Breast epithelium (tissue), 4 donors: Measurements from ENCODE around the gene SQOR. TPM values are rescaled to one million over a fixed set of nuclear protein-coding genes. Genes with fewer than 3 reads are reported as not detected.

ENCODE experiments used
- DNase-seq, 2 donors: peaks; one replicate each; pipeline ENCODE4 v3.0.0-alpha.2; 2019; ENCODE audit warnings: low spot score in 2 of 2
- H3K27ac ChIP-seq, 2 donors: fragments of 200-600 bp; sonication (generic) in 1 of 2; one replicate each; pipeline ENCODE4 v1.5.1; 2016 to 2019; ENCODE audit warnings: mild to moderate bottlenecking in 1 of 2
- H3K27me3 ChIP-seq, 2 donors: fragments of 200-600 bp; sonication (generic) in 1 of 2; one replicate each; pipeline versions ENCODE4 v1.5.1 to v1.6.0; 2017 to 2019; ENCODE audit warnings: control low read depth in 1 of 2, mild to moderate bottlenecking in 1 of 2
- H3K36me3 ChIP-seq: fragments of 200-600 bp; one replicate; pipeline ENCODE4 v1.5.1; 2019
- H3K4me1 ChIP-seq, 2 donors: fragments of 200-600 bp; sonication (generic); one replicate each; pipeline ENCODE4 v1.5.1; 2016 to 2019; ENCODE audit warnings: control low read depth in 1 of 2
- H3K4me3 ChIP-seq, 3 donors: fragments of 200-600 bp; sonication (generic); 1 replicate in 2 of 3; 2 replicates in 1 of 3; pipeline ENCODE4 v1.5.1; 2016 to 2019; ENCODE audit warnings: mild to moderate bottlenecking in 3 of 3, moderate library complexity in 2 of 3
- H3K9me3 ChIP-seq, 2 donors: fragments of 200-600 bp; sonication (generic) in 1 of 2; one replicate each; pipeline ENCODE4 v1.5.1; 2016 to 2019; ENCODE audit warnings: control low read depth in 1 of 2
- CTCF ChIP-seq, 3 donors: fragments of 450-650 bp; IDR thresholded peaks; one replicate each; pipeline ENCODE4 v1.5.1; 2016 to 2017; ENCODE audit warnings: antibody characterized with exemption in 3 of 3, mild to moderate bottlenecking in 3 of 3, moderate library complexity in 3 of 3
- POLR2A ChIP-seq: fragments of 450-650 bp; IDR thresholded peaks from one replicate; pipeline ENCODE4 v1.6.1; 2016; ENCODE audit warnings: antibody characterized with exemption, mild to moderate bottlenecking, moderate library complexity
- POLR2AphosphoS5 ChIP-seq, 3 donors: sonication (generic); formaldehyde crosslinking; IDR thresholded peaks; one replicate each; pipeline ENCODE4 v1.6.1; 2017; ENCODE audit warnings: antibody characterized with exemption in 3 of 3
- intact Hi-C: fragments of 100-400 bp; cut with DNase I; formaldehyde crosslinking; loops from one replicate; pipeline ENCODE4 v1.15.1; 2023; ENCODE audit warnings: low total_unique reads
- total RNA-seq, 3 donors: library from RNA; depleted of rRNA; stranded (reverse); fragments of >200 nt; gene quantifications; one replicate each; pipeline ENCODE4 v1.1.0, GENCODE V29; 2016

Gene SQOR
- total RNA-seq, 3 donors from 2014 or later = 60.3 to 91.1 (median 71.2) TPM

DNA sequence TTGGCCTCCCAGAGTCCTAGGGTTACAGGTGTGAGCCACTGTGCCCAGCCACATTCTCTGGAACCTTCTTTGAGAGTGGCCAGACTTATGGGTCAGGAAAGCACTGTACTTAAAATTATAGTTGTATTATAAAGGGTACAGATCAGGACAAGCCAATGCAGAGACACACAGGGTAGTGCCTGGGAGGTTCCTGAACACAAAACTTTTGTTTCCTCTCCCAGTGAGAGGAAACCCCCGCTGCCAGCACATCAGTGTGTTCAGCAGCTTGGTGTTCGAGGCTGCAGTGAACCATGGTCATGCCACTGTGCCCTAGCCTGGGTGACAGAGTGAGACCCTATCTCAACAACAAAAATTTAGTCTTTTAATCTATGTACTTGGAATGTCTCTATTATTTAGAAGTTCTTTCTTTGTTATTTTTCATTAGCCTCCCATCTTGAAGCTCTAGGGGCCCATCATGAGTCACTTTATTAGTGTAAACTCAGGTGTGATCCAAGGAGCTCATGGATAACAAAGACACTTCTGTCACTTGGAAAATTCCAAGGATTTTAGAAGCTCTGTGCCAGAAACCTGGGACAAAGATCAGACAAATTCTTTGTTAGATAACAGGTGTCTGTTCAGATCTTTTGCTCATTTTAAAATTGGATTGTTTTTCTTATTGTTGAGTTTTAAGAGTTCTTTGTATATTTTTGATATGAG is 39.8 kb upstream of the SQOR start:
- Histone ChIP-seq H3K36me3 (no peaks in the 10 kb centered on the region), H3K4me3 (no peak overlapping the region), H3K27ac (peak overlapping the region; percentile 15 to 50), H3K9me3 (no peaks in the 10 kb centered on the region), H3K4me1 (no peaks in the 10 kb centered on the region), H3K27me3 (no peaks in the 10 kb centered on the region)
- intact Hi-C loops = no loop called here
- DNase-seq = no peak
- TF ChIP-seq CTCF (IDR thresholded peaks at IDR 0.05) (no peak), POLR2AphosphoS5 (IDR thresholded peaks at IDR 0.05) (no peak)

DNA sequence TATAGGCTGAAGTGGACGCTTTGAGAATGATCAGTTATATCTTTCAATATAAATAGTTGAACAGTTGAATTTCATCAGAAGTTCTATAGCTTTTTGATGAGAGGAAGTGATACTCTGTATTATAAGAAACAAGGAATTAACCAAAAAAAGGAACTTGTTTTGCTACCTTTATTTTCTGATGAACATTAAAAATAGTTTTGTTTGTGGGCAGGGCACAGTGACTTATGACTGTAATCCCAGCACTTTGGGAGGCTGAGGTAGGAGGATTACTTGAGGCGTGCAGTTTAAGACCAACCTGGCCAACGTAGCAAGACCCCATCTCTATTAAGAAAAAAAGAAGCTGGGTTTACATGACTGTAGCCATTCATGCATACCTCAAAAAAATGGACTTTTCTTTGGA is 30.9 kb upstream of the SQOR start:
- Histone ChIP-seq H3K36me3 (no peaks in the 10 kb centered on the region), H3K27ac (no peak overlapping the region), H3K4me3 (no peak overlapping the region), H3K9me3 (no peaks in the 10 kb centered on the region), H3K27me3 (no peaks in the 10 kb centered on the region), H3K4me1 (no peaks in the 10 kb centered on the region)
- intact Hi-C loops = no loop called here
- TF ChIP-seq CTCF (IDR thresholded peaks at IDR 0.05) (no peak), POLR2A (no peak), POLR2AphosphoS5 (IDR thresholded peaks at IDR 0.05) (no peak)
- no peak for DNase-seq

- no peak overlapping the region for H3K4me3 ChIP-seq
- no peak for DNase-seq
- H3K4me1 ChIP-seq = no peaks in the 10 kb centered on the region
- TF ChIP-seq POLR2A = no peak
- no peak for TF ChIP-seq POLR2AphosphoS5 (IDR thresholded peaks at IDR 0.05)
- TF ChIP-seq CTCF (IDR thresholded peaks at IDR 0.05) = no peak
- no peaks in the 10 kb centered on the region for H3K36me3 ChIP-seq
- intact Hi-C loops = no loop called here
- H3K27me3 ChIP-seq = no peaks in the 10 kb centered on the region
- no peak overlapping the region for H3K27ac ChIP-seq
- no peaks in the 10 kb centered on the region for H3K9me3 ChIP-seq
Observed at GRCh38 chr15:45604326-45604725, 30.5 kb upstream of the SQOR start.

- intact Hi-C loops = no loop called here
- Histone ChIP-seq H3K36me3 (no peaks in the 10 kb centered on the region), H3K27ac (no peak overlapping the region), H3K9me3 (no peaks in the 10 kb centered on the region), H3K4me1 (no peaks in the 10 kb centered on the region), H3K4me3 (no peak overlapping the region), H3K27me3 (no peaks in the 10 kb centered on the region)
- no peak for TF ChIP-seq POLR2AphosphoS5 (IDR thresholded peaks at IDR 0.05)
- TF ChIP-seq CTCF (IDR thresholded peaks at IDR 0.05) = no peak
- no peak for TF ChIP-seq POLR2A
- DNase-seq = no peak
Observed at GRCh38 chr15:45606413-45606812, 28.4 kb upstream of the SQOR start.

DNA sequence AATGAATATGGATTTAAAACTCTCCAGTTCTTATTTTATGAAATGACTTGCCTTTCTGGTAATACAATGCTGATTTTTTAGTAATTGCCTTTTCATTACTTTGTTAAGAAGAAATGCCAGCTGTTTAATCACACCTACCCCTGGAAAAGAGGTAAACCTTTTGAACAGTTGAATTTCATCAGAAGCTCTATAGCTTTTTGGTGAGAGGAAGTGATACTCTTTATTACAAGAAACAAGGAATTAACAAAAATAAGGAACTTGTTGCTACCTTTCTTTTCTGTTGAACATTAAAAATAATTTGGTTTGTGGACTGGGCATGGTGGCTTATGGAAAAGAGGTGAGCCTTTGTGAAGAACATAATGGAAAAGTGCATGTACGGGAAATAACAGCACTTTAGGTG is 28.0 kb upstream of the SQOR start:
- H3K36me3 ChIP-seq = no peaks in the 10 kb centered on the region
- no peak for DNase-seq
- H3K27ac ChIP-seq = no peak overlapping the region
- TF ChIP-seq POLR2A (no peak), CTCF (IDR thresholded peaks at IDR 0.05) (no peak), POLR2AphosphoS5 (IDR thresholded peaks at IDR 0.05) (no peak)
- no peak overlapping the region for H3K4me3 ChIP-seq
- no peaks in the 10 kb centered on the region for H3K4me1 ChIP-seq
- no peaks in the 10 kb centered on the region for H3K9me3 ChIP-seq
- no peaks in the 10 kb centered on the region for H3K27me3 ChIP-seq
- intact Hi-C loops = no loop called here
